Mesenchymal stem cell (in vitro differentiated cells and primary cell): ENCODE data around the gene CD59.

Source experiments
- DNase-seq: peaks from one replicate; pipeline ENCODE4 v3.0.0-alpha.2; 2013
- H2AFZ ChIP-seq: one replicate; pipeline ENCODE4 v1.6.1; 2013; ENCODE audit warnings: low read depth, mild to moderate bottlenecking, control low read depth, inconsistent platforms, low read length, moderate library complexity
- H2AK5ac ChIP-seq: 2 replicates; pipeline ENCODE4 v1.6.1; 2013; ENCODE audit warnings: low read length, moderate library complexity, mild to moderate bottlenecking, inconsistent platforms; ENCODE audit not compliant: severe bottlenecking
- H2BK120ac ChIP-seq: one replicate; pipeline ENCODE4 v1.6.1; 2013; ENCODE audit warnings: low read depth, mild to moderate bottlenecking, inconsistent platforms, low read length, moderate library complexity
- H2BK12ac ChIP-seq, 2 experiments: one replicate each; pipeline ENCODE4 v1.6.1; 2013; ENCODE audit warnings: inconsistent platforms in 2 of 2, low read length in 2 of 2, mild to moderate bottlenecking in 2 of 2, moderate library complexity in 2 of 2, control low read depth in 1 of 2
- H2BK15ac ChIP-seq: one replicate; pipeline ENCODE4 v1.6.1; 2013; ENCODE audit warnings: mild to moderate bottlenecking, low read depth, inconsistent platforms; ENCODE audit not compliant: poor library complexity, severe bottlenecking
- H2BK5ac ChIP-seq: 2 replicates; pipeline ENCODE4 v1.6.1; 2013; ENCODE audit warnings: low read depth, mild to moderate bottlenecking, low read length, control low read depth, inconsistent platforms; ENCODE audit not compliant: poor library complexity, severe bottlenecking
- H3K14ac ChIP-seq, 2 experiments: one replicate each; pipeline ENCODE4 v1.6.1; 2013; ENCODE audit warnings: inconsistent platforms in 2 of 2, low read length in 2 of 2, control low read depth in 1 of 2, mild to moderate bottlenecking in 1 of 2, moderate library complexity in 1 of 2
- H3K18ac ChIP-seq, 2 experiments: one replicate each; pipeline ENCODE4 v1.6.1; 2013; ENCODE audit warnings: inconsistent platforms in 2 of 2, low read length in 2 of 2, control low read depth in 1 of 2, low read depth in 1 of 2, mild to moderate bottlenecking in 1 of 2
- H3K23ac ChIP-seq, 2 experiments: one replicate each; pipeline ENCODE4 v1.6.1; 2013; ENCODE audit warnings: inconsistent platforms in 2 of 2, low read length in 2 of 2, mild to moderate bottlenecking in 2 of 2, moderate library complexity in 2 of 2, control low read depth in 1 of 2
- H3K27ac ChIP-seq: 2 replicates; pipeline ENCODE4 v1.5.1; 2013; ENCODE audit warnings: mild to moderate bottlenecking, moderate library complexity, low read length, control low read depth, inconsistent platforms; ENCODE audit not compliant: poor library complexity, severe bottlenecking
- H3K27me3 ChIP-seq, 2 experiments: 2 replicates each; pipeline versions ENCODE4 v1.6.1 to v1.7.0; 2013; ENCODE audit warnings: low read length in 2 of 2, mild to moderate bottlenecking in 2 of 2, moderate library complexity in 2 of 2, control low read depth in 1 of 2, inconsistent platforms in 1 of 2; ENCODE audit not compliant: control insufficient read depth in 1 of 2, insufficient read depth in 1 of 2
- H3K36me3 ChIP-seq, 2 experiments: 2 replicates each; pipeline versions ENCODE4 v1.6.1 to v1.7.0; 2013; ENCODE audit warnings: low read length in 2 of 2, control low read depth in 1 of 2, inconsistent platforms in 1 of 2, low read depth in 1 of 2, mild to moderate bottlenecking in 1 of 2; ENCODE audit not compliant: insufficient read depth in 2 of 2, control insufficient read depth in 1 of 2
- H3K4ac ChIP-seq, 2 experiments: one replicate each; pipeline ENCODE4 v1.6.1; 2013; ENCODE audit warnings: inconsistent platforms in 2 of 2, low read length in 2 of 2, mild to moderate bottlenecking in 2 of 2, moderate library complexity in 2 of 2, control low read depth in 1 of 2, low read depth in 1 of 2
- H3K4me1 ChIP-seq: 2 replicates; pipeline ENCODE4 v1.6.1; 2013; ENCODE audit warnings: low read depth, low read length, control low read depth; ENCODE audit not compliant: control insufficient read depth, insufficient read depth
- H3K4me2 ChIP-seq: 2 replicates; pipeline ENCODE4 v1.6.1; 2013; ENCODE audit warnings: low read length, mild to moderate bottlenecking, inconsistent platforms; ENCODE audit not compliant: poor library complexity, severe bottlenecking
- H3K4me3 ChIP-seq, 2 experiments: 2 replicates each; pipeline versions ENCODE4 v1.5.1 to v1.7.0; 2013; ENCODE audit warnings: low read length in 2 of 2, mild to moderate bottlenecking in 2 of 2, control low read depth in 1 of 2, low read depth in 1 of 2; ENCODE audit not compliant: insufficient read depth in 1 of 2
- H3K79me1 ChIP-seq: replicated peaks from 2 replicates; pipeline ENCODE4 v1.6.1; 2013; ENCODE audit warnings: mild to moderate bottlenecking, control low read depth, low read length, inconsistent platforms; ENCODE audit not compliant: poor library complexity, severe bottlenecking
- H3K9ac ChIP-seq: 2 replicates; pipeline ENCODE4 v1.7.0; 2013; ENCODE audit warnings: mild to moderate bottlenecking, low read length, moderate library complexity
- H3K9me3 ChIP-seq: 2 replicates; pipeline ENCODE4 v1.7.0; 2013; ENCODE audit warnings: mild to moderate bottlenecking, low read length; ENCODE audit not compliant: control insufficient read depth
- H4K8ac ChIP-seq: one replicate; pipeline ENCODE4 v1.6.1; 2013; ENCODE audit warnings: inconsistent platforms, mild to moderate bottlenecking, low read length, moderate library complexity
- H4K91ac ChIP-seq: one replicate; pipeline ENCODE4 v1.6.1; 2013; ENCODE audit warnings: mild to moderate bottlenecking, low read length, inconsistent platforms
- WGBS: methylation state at CpG from one replicate; pipeline ENCODE4 v1.1.7; 2013; ENCODE audit warnings: mixed read lengths; 5-methylcytosine and 5-hydroxymethylcytosine counted together

CD59 gene

DNA sequence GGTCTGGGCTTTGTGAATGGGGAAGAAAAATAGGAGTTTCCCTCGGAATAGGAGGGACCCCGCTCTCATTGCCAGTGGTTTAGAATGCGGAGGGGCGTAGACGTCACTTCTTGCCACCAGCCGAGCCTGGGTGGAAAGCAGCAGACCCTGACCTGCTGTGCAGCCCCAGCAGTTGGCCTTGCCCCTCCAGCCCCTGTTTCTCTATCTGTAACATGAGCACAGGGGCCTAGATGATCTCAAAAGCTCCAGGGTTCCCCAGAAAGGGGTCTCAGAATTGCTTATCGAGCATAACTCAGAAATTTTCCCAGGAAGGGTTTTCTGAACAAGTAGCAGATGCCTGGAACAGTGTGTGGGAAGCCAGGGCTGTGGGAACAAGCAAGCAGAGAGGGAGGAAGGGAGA is 79.5 kb downstream of the CD59 start:
- Histone ChIP-seq H2BK15ac (no peak overlapping the region), H2BK5ac (no peak overlapping the region), H3K9ac (no peak overlapping the region), H3K14ac (no peak overlapping the region), H3K27me3 (no peaks in the 10 kb centered on the region), H2BK12ac (no peak overlapping the region), H2AFZ (no peak overlapping the region), H3K9me3 (no peaks in the 10 kb centered on the region), H3K79me1 (no peaks in the 10 kb centered on the region), H3K4ac (no peak overlapping the region), H4K8ac (no peak overlapping the region), H3K4me3 (peak overlapping the region in 1 of 2 experiments; percentile 29), H3K4me1 (peaks cover 1% of the 10 kb centered on the region), H3K23ac (no peak overlapping the region), H2BK120ac (no peak overlapping the region), H3K4me2 (no peak overlapping the region), H3K36me3 (peaks cover 15 to 68% of the 10 kb centered on the region in 2 experiments), H2AK5ac (peak overlapping the region; percentile 44), H4K91ac (no peak overlapping the region), H3K18ac (no peak overlapping the region), H3K27ac (no peak overlapping the region)
- 82% methylated on average over 7 of the region's 7 CpGs for WGBS
- no peak for DNase-seq

DNA sequence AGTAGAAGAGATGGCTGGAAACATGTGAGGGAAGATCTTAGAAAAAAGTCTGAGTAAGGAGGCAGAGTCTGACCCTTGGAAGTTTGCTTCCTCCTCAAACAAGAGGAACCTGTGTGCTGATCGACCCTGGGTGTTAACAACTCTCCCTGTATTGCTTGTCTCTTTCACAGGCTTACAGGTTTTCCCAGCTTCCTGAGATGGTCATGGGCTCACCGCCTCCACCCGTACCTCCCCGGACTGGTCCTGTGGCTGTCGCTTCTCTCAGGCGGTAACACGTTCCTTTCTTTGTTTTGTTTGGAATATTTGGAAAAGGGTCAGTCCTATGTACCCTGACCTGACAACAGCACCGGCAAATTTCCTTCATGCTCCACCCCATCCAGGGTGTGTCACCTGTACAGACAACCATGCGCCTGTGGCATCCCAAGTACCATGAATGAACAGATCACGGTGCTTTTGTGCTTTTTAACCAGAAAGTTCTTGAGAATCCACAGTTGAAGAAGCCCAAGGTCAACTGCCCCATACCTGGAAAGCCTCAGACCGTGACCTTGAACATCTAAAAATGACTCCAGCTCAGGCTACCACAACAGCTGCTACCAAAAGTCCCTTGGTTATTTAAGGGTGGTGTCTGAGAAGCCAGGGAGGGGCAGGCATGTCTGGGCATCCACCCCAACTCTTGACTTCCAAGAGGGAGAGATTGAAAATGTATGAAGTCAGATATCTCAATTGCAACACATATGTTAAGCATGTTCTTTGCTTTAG is 80.2 kb downstream of the CD59 start:
- H2BK120ac ChIP-seq: no peak overlapping the region
- H2AK5ac ChIP-seq: no peak overlapping the region
- H4K8ac ChIP-seq: no peak overlapping the region
- no peak overlapping the region for H4K91ac ChIP-seq
- no peaks in the 10 kb centered on the region for H3K79me1 ChIP-seq
- H3K4me3 ChIP-seq: no peak overlapping the region
- H2BK15ac ChIP-seq: no peak overlapping the region
- H3K18ac ChIP-seq: no peak overlapping the region
- no peak overlapping the region for H3K23ac ChIP-seq
- no peak for DNase-seq
- H3K27me3 ChIP-seq: no peaks in the 10 kb centered on the region
- H2AFZ ChIP-seq: no peak overlapping the region
- H3K4me2 ChIP-seq: no peak overlapping the region
- no peak overlapping the region for H2BK5ac ChIP-seq
- H3K4me1 ChIP-seq: peaks cover 1% of the 10 kb centered on the region
- no peak overlapping the region for H3K9ac ChIP-seq
- no peaks in the 10 kb centered on the region for H3K9me3 ChIP-seq
- H3K4ac ChIP-seq: no peak overlapping the region
- peaks cover 15 to 62% of the 10 kb centered on the region in 2 experiments for H3K36me3 ChIP-seq
- no peak overlapping the region for H2BK12ac ChIP-seq
- H3K27ac ChIP-seq: no peak overlapping the region
- WGBS: 94% methylated on average over 10 of the region's 11 CpGs
- H3K14ac ChIP-seq: no peak overlapping the region

DNA sequence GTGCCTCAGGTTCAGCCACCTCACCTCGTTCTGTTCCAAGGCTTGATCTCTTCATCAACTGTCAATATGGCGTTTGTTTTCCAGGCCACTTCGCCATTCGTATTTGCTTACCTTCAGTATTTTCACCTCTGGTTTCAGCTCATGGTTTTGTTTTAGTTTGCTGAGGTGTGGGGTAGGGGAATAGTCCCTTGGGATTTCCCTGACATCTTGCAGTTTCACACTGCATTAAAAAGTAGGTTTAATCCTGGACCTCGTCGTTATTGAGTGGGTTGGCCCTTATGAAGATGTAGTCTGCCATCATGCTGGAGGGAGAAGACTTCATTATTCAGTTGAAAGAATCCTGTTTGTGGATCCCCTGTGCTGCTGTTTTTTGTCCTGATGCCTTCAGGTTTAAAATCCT is 81.6 kb downstream of the CD59 start:
- Histone ChIP-seq H4K91ac (no peak overlapping the region), H3K9ac (no peak overlapping the region), H2BK120ac (no peak overlapping the region), H3K36me3 (peaks cover 5 to 58% of the 10 kb centered on the region in 2 experiments), H3K27me3 (no peaks in the 10 kb centered on the region), H3K23ac (no peak overlapping the region), H3K4ac (no peak overlapping the region), H2BK5ac (no peak overlapping the region), H3K14ac (no peak overlapping the region), H3K4me2 (no peak overlapping the region), H2BK12ac (no peak overlapping the region), H3K9me3 (no peaks in the 10 kb centered on the region), H2BK15ac (no peak overlapping the region), H3K4me3 (no peak overlapping the region), H3K27ac (no peak overlapping the region), H3K18ac (no peak overlapping the region), H2AK5ac (no peak overlapping the region), H4K8ac (no peak overlapping the region), H2AFZ (no peak overlapping the region), H3K4me1 (peaks cover 1% of the 10 kb centered on the region), H3K79me1 (no peaks in the 10 kb centered on the region)
- WGBS: 97% methylated on average over 6 of the region's 6 CpGs
- DNase-seq: no peak
